ENCODE data around the gene CHMP4A.
"Not testable (repeated sequence)": the region's sequence is repeated elsewhere in the genome, so short reads cannot be mapped to it uniquely, and the experiment has no call there.

Gene CHMP4A

DNA sequence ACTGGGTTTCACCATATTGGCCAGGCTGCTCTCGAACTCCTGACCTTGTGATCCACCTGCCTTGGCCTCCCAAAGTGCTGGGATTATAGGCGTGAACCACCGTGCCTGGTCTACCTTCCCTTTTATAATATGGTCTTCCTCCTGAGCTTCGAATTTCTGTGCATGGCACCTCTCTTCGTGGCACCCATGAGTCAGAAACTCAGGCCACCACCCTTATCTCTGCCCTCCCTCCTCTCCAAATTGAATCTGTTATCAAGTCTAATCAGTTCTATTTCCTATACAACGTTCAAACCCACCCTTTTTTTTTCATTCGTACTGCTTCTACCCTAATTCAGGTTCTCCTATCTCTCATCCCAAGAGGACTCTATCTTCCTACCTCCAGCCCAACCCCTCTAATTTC, 34.1 kb upstream of the CHMP4A start:
- no peak for DNase-seq (ENCODE audit: low read depth in 2 of 2)

DNA sequence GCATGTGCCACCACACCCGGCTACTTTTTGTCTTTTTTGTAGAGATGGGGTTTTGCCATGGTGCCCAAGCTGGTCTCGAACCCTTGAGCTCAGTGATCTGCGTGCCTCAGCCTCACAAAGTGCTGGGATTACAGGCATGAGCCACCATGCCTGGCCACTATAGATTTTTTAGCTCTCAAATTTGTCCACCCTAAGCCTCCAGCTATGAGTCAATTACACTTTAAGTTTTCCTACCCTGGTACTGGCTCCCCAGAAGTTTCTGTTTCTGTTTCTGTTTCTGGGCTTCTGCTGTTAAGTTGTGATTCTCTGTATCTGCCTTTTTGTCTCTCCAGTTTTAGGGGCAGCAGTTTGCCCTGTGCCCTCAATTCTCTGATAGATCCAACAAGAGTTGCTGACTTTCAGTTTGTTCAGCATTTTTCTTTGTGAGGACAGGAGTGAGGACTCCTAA, 33.5 kb upstream of the CHMP4A start:
- no peak for DNase-seq (ENCODE audit: low read depth in 2 of 2)

DNA sequence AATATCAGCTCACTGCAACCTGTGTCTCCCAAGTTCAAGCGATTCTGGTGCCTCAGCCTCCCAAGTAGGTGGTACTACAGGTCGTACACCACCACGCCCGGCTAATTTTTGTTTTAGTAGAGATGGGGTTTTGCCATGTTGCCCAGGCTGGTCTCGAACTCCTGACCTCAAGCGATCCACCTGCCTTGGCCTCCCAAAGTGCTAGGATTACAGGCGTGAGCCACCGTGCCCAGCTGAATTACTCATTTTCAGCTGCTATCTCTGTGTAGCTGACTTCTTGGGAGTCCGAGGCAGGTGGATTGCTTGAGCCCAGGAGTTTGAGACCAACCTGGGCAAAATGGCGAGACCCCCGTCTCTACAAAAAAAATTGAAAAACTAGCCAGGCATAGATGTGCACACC, 32.1 kb upstream of the CHMP4A start:
- not testable (repeated sequence) for DNase-seq (ENCODE audit: low read depth in 2 of 2)

DNA sequence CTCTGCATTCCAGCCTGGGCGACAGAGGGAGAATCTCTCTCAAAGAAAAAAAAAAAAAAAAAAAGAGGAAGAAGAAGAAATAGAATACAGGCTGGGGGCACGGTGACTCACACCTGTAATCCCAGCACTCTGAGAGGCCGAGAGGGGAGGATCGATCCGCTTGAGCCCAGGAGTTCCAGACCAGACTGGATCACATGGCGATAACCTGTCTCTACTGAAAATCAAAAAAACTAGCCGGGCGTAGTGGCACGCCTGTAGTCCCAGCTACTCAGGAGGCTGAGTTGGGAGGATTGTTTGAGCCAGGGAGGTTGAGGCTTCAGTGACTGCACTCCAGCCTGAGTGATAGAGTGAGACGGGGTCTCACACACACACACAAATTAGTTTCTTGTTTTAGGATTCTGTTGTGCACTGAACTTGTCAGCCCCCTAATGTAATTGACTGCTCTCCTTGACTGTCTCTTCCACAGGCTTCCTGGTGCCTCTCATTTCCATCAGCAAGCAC, 30.1 kb upstream of the CHMP4A start:
- no peak for DNase-seq (ENCODE audit: low read depth in 2 of 2)

DNA sequence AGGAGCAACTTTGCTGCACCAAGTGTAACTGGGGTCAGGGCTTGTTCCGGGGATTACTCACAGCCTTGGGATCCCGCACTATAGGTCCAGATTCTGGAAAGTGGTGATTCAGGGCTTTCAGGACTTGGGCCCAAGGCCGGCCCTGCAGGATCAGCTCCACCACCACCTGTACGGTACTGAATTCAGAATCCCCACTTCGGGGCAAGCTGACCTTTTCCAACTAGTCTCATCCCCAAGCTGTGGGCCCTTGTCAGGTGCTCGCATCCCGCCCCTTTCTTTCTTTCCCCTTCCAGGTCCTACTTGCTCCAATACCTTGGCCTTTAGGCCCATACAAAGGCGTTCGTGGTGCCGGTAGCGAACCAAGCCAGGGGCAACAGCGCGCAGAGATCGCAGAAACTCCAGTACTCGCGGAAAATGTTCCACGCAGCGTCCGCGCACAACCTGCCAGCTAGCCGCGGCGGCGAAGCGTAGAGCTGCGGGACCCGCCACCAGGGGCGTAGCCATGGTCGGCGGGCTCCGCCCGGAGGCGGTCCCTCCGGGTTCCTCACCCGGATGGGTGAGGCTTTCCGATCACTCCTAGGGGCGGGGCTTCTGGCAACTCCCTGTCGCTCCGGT, 28.6 kb upstream of the CHMP4A start:
- peak; percentile 85 to 90 for DNase-seq (ENCODE audit: low read depth in 2 of 2)

DNA sequence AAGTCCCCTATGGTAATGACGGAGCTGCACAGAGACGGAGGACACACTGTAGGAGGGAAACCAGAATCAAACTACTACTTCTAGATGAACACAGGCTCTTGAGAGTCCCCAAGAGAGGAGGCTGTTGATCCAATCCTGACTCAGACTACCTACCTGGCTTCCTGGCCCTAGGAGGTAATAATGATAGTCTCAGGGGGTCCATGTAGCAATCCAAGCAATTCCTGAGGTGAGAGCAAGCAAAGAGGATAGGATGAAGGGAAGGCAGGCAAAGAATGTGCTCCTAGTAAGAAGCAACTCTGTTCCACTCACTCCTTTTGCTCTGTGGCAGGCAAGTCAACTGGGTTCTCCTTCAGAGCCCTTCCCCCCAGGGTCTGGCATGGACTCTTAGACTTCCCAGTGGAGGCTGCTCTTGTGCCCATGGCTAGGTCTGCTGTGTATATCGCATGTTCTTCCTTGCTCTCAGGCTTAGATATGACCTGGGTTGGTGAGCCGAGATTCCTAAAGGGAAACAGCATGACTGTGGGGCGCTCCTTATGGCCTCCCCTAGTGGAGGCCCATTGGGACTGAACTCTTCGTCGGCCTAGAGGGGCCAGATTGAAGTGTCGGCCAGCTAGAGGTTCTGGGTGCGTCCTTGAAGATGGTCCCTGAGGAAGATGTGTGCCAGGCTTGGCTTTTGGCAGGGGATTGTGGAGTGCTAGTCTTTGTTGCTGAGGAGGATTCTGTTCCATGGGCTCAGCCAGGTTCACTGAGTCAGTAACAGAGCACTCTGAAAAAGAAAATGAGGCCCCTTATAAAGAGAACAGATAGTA, 27.0 kb upstream of the CHMP4A start:
- no peak for DNase-seq (ENCODE audit: low read depth in 2 of 2)

DNA sequence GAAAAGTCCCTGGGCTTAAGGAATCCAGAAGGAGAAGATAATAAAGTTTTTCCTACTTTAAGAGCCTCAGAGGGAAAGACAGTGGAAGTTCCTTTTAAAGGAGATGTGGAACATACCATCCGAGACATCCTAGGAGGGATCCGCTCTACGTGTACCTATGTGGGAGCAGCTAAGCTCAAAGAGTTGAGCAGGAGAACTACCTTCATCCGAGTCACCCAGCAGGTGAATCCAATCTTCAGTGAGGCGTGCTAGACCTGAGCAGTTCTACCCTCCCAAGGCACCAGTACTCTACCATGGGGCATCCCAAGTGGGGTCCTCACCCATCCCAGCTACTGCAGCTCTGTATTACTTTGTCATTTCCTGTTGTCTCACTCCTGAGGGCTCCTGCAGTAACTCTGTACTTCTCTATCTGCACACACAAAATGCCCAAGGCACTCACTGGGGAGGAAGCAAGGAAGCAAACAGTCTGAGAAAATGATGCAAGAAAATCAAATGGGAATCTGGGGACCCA, 25.3 kb upstream of the CHMP4A start:
- no peak for DNase-seq (ENCODE audit: low read depth in 2 of 2)

DNA sequence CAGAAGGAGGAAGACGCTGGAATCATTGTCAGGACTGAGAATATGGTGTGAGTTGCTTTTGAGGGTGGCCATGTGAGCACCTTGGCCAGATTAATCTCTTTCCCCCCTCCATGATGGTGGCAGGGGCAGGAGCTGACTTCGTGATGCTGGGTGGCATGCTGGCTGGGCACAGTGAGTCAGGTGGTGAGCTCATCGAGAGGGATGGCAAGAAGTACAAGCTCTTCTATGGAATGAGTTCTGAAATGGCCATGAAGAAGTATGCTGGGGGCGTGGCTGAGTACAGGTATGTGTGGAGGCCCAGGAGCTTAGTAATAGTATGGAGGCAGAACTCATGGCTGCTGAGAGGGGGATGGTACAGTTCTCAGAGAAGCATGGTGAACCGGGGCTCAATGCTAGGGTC, 24.8 kb upstream of the CHMP4A start:
- peak in 1 of 2 donors; percentile 19 for DNase-seq (ENCODE audit: low read depth in 2 of 2)

DNA sequence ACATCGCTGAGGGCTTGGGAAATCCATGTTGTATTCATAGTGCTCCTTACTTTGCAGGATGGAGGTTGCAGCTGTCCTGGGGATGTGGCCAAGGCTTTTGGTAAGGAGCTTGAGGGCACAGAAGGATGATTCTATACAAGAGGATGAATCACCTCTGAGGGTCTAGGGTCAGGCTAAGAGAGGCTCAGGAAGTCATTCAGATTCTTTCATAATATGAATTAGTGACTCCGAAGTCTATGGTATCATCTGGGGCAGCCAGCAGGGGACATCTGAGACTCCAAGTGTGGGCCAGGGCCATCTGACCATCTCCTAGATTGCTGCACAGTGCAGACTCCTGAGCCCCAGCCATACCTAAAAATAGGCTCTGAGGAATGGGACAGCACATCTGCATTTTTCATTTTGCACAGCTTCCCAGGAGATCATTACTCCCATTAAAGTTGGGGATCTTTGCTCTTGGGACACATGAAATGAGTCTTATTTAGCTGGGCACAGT, 24.2 kb upstream of the CHMP4A start:
- no peak for DNase-seq (ENCODE audit: low read depth in 2 of 2)

DNA sequence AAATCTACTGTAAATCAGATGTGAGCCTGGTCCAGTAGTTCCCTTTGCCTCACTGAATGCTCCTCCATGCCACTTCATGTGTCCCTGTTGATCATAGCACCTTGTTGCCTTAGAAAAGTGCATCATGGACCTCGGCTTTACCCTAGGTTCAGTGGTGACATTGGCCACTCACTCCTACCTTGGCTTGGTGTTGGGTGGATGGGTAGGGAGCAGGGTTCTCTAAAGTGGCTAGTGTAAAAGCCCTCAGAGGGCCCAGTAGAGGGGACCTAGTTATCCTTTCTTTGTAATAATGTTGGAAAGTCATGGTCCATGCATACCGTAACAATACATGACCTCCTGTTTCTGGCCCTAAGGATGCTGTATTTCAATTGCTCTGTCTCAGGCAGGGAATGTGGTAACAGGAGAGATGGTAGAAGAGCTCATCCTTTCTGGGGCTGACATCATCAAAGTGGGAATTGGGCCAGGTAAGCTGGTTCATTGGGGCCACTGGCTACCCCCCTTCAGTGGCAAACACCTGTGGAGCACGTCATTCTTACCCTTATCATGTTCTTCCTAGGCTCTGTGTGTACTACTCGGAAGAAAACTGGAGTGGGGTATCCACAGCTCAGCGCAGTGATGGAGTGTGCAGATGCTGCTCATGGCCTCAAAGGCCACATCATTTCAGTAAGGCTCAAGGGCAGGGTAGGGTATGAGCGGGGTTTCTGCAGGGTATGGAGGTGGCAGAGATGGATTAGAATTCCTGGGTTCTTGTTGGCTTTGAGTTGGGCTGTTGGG, 23.6 kb upstream of the CHMP4A start:
- DNase-seq (ENCODE audit: low read depth in 2 of 2) = no peak

DNA sequence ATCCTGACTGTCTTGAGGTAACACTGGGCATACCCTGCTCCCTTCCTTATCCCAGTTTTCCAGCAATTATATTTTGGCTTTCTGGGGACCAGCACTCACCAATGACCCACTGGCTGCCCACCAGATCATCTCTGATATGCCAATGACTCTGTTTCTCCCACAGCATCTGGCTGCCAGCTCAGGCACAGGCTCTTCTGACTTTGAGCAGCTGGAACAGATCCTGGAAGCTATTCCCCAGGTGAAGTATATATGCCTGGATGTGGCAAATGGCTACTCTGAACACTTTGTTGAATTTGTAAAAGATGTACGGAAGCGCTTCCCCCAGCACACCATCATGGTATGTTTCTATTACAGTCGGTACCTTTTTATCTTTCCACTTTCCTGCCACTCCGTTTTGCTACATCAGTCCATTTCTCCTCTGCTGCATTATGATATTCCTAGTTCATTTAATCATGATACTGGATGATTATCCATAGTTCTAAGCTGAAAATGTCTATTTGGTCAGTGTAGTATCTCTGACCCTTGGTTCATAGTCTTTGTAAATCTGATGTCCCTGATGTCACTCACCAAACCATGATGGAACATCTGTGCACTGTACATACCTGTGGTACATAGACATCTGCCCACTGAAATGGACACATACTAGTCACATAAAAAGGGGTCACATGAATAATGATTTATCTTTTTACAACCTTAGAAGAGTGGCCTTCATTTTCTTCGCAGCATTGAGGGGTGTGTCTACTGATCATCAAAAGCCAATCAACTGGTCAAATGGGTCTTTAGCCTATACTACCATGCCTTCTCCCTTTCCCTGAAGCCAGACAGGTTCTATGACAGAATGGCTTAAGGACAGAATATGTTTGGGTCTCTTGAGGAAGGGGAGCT, 22.8 kb upstream of the CHMP4A start:
- DNase-seq (ENCODE audit: low read depth in 2 of 2) = no peak

DNA sequence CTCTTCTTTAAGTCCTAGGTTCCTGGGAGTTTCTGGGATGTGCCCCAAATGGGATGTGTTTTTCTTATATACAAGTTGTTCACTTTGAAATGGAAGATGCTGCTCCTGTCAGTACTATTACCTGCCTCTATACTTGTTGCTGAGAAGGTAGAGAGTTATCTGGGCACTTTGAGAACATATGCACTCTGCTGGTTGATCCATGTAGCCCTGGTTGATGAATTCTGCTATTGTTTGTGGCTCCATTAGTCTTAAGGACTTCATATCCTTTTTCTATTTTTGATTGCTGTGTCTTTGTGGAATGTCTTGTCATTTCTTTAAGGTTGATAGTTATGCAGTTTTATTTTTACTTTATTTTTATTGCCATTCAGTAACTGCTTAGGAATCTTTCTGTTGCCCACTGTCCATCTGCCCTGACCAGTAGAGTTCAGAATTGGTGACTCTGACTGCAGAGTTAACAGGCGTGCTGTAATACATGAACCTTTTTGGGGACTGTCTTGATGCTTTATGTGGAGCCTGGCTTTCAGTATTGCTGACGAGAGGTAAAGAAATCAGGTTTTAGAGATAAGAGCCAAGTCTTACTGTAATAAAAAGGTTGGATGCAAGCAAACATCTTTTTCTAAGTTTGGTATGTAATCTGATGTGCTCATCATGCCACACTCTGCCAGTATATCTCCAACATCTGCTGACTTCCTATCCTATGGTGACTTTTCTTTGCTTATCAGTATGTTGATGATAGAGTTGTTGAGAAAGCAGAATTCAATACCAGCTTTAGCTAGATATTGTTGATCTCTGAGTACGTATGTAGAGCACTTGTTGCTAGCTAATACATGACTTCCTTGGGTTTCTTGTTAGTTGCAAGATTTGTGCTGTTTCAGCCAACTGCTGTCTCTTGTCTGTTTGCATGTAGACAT, 21.1 kb upstream of the CHMP4A start:
- DNase-seq (ENCODE audit: low read depth in 2 of 2) = no peak

DNA sequence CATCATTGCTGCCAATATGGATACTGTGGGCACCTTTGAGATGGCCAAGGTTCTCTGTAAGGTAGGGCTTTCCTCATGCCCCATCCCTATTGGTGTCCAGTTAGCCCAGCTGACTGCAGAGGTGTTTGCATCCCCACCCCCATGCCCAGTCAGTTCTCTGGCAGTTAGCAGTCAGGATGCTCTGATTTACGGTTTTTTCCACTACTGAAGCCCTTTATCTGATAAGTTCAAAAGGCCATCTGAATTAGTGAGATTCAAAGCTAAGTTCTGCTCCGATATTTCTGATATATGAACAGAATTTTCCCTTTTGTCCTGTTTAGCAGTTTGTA, 20.2 kb upstream of the CHMP4A start:
- DNase-seq (ENCODE audit: low read depth in 2 of 2) = no peak

DNA sequence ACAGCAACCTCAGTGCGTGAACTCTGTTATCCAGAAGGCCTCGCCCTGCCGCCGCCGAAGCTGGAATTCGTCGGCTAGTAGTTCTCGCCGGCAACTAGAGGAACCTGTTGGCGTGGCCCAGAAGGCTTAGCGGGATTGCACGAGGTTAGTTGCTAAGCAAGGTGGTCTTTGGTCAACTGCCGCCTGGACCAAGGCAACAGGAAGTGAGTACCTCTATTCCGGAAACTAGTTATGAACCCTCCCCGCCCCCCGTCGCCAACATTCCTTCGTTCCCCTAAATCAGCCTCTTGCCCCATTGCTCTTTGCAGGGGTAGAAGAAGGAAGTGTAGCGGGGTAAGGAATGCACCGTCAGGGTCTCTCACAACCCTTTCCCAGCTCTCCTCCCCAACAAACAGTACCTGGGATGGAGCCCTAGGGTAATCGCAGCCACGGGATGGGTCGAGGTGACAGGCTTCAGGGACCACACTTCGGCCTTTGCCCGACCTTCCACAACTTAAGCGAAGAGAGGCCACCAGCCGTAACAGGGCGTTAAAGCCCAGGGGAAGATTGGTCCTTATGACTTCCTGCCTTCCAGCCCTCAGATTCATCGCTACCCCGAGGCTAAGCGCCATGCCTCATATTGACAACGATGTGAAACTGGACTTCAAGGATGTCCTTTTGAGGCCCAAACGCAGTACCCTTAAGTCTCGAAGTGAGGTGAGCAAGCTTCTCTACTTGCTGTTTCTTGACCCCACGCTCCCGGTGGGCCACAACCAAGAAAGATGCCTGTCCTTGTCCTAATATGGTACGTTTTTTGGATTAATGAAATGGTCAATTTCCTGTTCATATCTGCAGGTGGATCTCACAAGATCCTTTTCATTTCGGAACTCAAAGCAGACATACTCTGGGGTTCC, 19.6 kb upstream of the CHMP4A start, which contains the start of gene GMPR2:
Gene GMPR2, plus strand, starts transcription at position 285 of the 893 bp plus-strand sequence. Its CDS starts 325 bp downstream, at position 610.
- peak in 1 of 2 donors; percentile 26 for DNase-seq (ENCODE audit: low read depth in 2 of 2)

DNA sequence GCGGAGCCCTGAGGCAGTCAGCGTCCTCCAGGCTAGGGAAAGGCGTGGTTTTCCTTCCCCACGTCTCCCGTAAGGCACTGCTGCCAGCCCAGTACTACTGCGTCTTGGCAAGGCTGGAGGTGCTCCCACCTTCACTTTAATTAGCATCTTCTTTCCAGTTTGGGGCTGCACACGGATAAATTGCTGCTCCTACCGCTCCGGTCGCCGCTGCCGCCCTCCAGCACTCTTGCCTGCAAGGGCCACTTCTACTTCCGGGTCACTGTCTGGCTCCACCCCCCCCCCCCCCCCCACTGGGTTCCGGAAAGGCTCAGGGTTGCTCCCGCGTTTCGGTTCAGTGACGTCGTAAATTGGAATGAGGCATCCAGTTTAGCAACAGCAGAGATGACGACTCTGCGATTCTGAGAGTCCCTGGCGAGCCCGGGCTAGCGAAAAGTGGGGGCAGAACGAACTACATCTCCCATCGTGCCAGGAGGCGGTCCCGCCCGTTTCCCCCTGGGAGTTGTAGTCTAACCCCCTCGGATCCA, 18.9 kb upstream of the CHMP4A start, which contains the start of gene NEDD8:
Gene NEDD8, minus strand, starts transcription at position 247 of the 524 bp plus-strand sequence. Its CDS starts 100 bp downstream, at position 147.
- DNase-seq (ENCODE audit: low read depth in 2 of 2) = peak; percentile 66 to 83

DNA sequence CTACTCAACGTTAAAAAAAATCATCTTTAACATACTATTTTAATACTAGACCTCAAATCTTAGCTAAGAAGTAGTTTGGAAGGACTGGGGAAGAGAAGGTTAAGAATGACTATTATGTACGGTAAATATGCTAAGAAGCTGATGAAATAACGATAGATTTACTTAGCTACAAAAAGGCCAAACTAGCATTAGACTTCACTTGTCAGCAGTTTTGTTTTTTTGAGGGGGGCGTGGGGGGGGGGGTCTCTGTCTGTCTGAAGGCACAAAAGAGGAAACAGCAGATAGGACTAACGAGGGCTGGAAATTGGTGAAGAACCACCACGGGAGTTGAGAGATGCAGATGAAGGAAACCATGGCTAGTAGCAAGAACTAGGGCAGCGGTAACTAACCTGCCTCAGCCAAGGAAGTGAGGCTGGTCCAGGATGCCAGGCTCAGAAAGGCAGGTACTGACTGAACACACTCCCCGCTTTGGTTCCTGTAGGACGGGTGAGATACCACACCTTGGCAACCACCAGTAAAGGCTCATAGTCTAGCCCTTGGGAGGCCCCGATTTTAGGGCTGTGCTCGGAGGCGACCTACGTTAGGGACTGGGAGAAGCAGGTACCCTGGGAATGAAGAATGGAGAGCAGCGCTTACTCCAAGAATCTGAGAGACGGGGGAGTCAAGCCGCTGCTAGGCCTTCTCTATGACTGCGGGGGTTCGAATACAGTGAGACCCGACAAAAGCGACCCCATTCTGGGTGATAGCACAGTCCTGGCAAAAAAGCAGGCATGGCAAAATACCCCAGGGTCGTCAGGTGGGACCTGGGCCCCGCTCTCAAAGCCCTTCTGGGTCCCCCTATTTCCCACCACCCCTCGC, 18.2 kb upstream of the CHMP4A start:
- no peak for DNase-seq (ENCODE audit: low read depth in 2 of 2)

DNA sequence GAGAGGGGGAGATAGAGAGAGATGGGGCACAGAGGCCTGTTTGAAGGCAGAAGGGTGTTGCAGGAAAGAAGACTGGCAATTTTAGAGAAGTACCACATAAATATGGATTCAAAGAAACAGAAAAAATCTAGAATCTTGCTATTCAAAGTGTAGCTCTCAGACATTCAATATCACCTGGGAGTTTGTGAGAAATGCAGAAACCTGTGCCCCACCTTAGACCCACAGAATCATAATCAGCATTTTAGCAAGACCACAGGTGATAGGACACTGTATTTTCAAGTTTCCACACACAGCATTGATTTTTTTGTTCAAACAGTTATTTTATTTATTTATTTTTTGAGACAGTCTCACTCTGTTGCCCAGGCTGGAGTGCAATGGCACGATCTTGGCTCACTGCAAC, 15.6 kb upstream of the CHMP4A start:
- no peak for DNase-seq (ENCODE audit: low read depth in 2 of 2)

DNA sequence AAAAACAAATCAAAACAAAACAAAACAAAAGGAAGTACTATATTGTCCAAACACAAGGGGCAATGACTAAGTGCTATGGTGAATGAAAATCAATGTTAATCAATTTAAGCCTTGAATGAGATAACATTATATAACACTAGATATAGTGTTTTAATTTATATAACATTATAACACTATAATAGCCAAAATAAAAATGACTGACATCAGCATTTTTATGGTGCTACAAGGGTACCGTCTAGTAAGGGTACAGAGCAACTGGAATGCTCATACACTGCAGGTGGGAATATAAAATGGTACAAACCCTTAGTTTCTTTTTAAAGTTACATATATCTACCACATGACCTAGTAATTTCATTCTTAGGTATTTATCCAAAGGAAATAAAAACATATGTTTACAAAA, 13.2 kb upstream of the CHMP4A start:
- no peak for DNase-seq (ENCODE audit: low read depth in 2 of 2)

All from activated CD8-positive, alpha-beta memory T cell treated with anti-CD3 and anti-CD28 coated beads for 4 hours (primary cell).